GM19240 (cell line): Measurements from ENCODE around the gene DIAPH3.
"Not testable (repeated sequence)": the region's sequence is repeated elsewhere in the genome, so short reads cannot be mapped to it uniquely, and the experiment has no call there.

Experiments used
- DNase-seq: peaks from one replicate; pipeline ENCODE4 v3.0.0; 2011; ENCODE audit warnings: low spot score; ENCODE audit not compliant: insufficient read length

DIAPH3 gene

DNA sequence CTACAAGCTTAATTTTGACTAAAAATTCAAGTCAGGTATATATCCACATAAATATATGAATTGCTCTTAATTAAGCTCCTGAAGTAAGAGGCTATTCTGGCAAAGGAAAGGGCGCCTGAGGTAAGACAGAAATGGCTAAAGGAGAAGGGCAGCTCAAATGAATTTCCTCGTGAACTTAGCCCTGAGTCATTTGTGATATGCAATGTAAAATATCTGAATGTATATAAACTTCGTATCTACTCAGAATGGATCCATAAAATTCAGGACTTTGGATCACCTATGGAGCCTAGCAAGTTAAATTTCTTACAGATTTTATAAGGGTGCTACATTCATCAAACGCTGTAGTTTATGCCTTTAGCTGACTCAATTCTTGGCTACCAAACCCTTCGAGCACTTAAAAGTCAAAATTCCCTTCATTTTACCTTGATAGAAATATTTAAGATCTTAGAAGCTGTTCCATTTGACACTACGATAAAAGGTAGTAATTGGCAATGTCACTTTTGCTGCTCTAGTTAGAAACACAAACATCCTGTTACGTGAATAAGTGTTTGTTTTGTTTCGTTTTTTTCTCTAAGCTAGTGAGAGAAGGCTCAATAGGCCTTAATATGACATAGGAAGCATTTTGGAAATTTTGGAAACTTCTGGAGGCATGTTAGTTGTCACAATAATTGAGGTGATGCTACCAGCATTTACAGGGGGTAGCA is 69.2 kb downstream of the DIAPH3 start:
- DNase-seq = no peak

DNA sequence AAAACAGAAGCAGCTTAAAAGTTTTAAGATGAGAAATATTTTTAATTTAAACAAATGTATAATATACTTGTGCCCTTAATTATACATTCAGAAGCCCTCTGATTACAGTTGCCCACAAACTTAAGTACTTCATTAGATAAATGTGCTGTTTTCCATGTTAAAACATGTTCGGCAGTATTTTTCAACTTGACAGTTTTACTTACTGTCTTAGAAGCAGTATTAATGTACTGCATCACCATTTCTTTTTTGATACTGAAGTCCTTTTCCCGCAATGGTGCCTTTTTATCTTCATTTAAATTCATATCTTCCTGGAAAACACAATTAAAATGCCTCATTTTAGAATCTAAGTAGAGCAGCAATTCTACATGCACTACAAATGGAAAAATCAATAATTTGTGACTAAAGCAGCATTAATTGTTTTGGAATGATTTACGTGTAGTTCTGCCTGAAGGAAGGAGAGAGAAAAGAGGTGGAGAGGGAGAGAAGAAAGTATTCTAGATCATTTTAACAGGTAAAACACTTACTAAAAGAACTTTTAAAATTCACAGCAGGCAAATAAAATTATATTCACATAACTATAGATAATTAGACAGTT is 70.2 kb downstream of the DIAPH3 start:
- DNase-seq = no peak

GRCh38 chr13:60091573-60091972 is 72.2 kb downstream of the DIAPH3 start:
- DNase-seq = no peak

- no peak for DNase-seq
These were observed 73.2 kb downstream of the DIAPH3 start for GRCh38 chr13:60090574-60090973.

- DNase-seq = not testable (repeated sequence)
These were observed 79.9 kb downstream of the DIAPH3 start for GRCh38 chr13:60083780-60084179.

- no peak for DNase-seq
These were observed 82.9 kb downstream of the DIAPH3 start for GRCh38 chr13:60080850-60081249.

DNA sequence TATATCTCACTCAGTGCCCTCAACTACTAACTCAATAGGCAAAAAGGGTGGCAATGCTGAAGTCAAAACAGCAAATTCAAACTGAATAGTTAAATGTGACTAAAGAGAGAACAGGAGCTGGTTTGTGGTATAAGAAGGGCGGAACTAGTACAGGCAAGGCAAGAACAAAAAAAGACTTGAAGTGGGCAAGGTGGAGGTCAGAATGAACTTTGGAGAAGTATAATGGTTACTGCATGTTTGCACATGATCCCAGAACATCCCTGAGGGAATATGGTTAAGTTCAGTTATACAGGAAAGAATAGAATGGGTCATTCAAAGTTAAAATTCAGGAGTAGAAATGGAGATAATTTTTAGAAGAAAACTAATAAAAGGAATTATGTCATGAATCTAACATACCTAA is 85.5 kb downstream of the DIAPH3 start:
- DNase-seq = no peak

DNA sequence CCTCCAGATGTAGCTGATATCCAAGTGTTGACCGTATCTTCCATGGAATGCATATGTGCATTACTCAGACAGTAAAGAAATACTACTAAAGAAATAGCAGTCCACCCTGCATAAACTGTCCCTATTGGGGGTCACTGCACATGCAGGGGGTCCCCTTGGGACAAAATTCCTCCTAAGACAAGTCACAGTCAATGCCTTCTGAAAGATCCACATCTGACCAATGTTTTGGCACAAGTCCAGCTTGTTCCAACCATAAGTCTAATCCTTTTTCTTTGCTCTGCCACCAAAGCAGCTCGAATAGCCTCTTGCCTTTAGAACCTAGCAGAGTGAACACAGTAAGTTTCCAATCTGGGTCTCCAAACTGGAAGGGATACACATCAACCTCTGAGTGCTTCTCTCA is 87.9 kb downstream of the DIAPH3 start:
- DNase-seq = no peak

GRCh38 chr13:60074397-60074796 is 89.3 kb downstream of the DIAPH3 start:
- no peak for DNase-seq

DNA sequence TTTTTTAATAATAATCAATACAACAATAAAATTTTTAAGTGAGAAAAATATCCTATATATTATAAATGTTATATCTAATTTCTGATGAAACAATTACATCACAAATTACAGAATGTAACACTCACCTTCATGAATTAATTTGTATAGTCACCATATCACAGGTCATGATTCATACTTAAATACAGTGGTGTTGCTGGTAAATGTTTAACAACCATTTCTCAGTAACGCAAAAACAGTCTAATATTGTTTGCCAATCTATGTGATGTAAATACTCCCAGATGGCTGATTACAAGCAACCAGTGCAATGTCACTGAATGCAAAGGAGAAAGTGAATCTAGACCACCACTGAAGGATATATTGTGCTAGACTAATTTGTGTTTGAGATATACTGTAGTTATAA is 97.5 kb downstream of the DIAPH3 start:
- no peak for DNase-seq

GRCh38 chr13:60062502-60062901 is 101.2 kb downstream of the DIAPH3 start:
- no peak for DNase-seq

- no peak for DNase-seq
These were observed 102.0 kb downstream of the DIAPH3 start for GRCh38 chr13:60061737-60062136.

GRCh38 chr13:60051754-60052285 is 111.9 kb downstream of the DIAPH3 start:
- no peak for DNase-seq

DNA sequence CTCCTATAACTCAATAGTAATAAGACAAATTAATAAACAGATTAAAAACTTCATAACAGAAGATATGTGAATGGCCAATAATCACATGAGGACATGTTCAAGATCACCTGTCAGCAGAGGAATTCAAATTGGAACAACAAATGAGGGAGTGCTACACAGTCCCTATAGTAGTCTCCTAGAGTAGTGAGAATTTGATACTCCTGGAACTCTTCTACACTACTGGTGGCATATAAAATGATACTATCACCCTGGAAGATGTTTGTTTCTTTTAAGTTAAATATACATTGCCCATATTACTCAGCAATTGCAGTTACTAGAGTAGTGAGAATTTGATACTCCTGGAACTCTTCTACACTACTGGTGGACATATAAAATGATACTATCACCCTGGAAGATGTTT is 115.4 kb downstream of the DIAPH3 start:
- not testable (repeated sequence) for DNase-seq

DNA sequence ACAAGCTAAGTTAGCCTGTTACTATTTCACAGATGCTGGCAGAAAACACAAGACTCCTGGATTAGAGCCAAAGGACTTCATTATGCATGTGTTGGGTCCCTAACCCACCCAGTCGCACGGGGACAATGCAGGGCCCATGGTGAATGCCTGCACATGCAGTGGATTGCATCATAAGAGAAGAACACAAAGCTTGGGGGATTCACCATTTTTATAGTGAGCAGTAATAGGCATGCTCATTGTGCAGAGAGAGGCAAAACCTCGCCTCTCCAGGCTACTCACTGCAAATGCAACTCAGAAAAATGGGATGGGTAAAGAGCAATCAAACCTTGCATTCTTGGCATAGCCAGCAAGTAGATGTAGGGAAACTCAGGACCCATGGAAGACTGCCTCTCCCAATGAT is 115.8 kb downstream of the DIAPH3 start:
- DNase-seq = no peak

DNA sequence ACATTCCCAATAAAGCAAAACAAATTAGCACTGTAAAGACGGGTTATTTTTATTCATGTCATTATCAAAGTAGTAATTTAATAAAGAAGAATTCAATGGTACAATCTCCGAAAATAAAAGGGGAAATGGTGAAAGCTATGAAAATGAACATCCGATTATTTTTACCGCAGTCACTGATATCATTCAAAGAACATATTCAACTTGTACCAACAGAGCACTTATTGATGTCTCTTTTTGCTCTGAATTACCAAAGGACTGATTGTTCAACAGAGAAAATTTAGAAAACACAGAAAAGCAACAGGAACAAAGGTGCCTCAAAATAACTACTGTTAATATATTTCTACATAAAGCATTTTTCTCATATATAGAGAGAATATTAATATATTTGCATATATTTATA is 119.4 kb downstream of the DIAPH3 start:
- DNase-seq = no peak

DNA sequence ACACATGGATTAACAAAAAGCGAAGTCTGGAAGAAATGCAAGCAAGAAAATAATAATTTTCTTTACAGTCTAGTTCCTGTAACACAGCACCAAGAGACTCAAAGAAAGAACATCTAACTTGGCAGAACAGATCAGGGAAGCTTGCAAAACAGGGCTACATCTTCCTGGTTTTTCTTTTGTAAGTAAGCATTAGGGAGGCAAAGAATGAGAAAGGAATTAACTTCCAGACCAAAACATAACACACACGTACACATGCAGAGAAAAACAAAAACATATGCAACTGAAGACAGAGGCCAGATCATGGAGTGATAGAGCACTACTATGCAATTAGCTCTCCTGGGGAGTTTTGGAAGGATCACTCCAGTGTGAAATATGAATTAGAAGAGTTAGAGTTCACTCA is 120.5 kb downstream of the DIAPH3 start:
- no peak for DNase-seq

- DNase-seq = not testable (repeated sequence)
These were observed 123.1 kb downstream of the DIAPH3 start for GRCh38 chr13:60040668-60041067.

GRCh38 chr13:60035874-60036273 is 127.9 kb downstream of the DIAPH3 start:
- DNase-seq = no peak

DNA sequence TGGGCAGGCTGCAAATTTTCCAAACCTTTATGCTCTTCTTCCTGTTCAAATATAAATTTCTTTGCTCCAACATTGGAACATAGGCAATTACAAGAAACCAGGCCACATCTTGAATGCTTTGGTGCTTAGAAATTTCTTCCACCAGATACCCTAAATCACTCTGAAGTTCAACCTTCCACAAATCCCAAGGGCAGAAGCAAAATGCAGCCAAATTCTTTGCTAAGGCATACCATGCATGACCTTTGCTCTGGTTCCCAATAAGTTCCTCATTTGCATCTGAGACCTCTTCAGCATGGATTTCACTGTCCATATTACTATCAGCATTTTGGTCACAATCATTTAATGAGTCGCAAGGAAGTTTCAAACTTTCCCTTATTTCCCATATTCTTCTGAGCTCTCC is 130.9 kb downstream of the DIAPH3 start:
- no peak for DNase-seq

DNA sequence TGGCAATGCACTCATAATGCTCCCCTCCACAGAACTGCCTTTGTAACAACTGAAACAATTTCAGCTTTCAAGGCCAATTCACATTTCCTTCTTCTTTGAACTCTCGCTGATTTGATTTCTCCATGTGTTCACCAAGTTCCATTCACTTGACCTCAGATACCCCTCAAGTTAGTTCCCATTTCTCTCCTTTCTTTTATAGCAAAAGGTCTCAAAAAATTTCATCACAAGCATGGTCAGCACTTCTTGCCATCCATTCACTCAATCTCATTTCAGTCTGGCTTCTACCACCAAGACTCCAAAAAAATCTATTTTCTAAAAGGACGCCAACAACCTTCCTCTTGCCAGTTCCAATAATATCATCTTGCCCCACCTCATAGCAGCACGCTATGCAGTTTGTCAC is 135.7 kb downstream of the DIAPH3 start:
- no peak for DNase-seq

DNA sequence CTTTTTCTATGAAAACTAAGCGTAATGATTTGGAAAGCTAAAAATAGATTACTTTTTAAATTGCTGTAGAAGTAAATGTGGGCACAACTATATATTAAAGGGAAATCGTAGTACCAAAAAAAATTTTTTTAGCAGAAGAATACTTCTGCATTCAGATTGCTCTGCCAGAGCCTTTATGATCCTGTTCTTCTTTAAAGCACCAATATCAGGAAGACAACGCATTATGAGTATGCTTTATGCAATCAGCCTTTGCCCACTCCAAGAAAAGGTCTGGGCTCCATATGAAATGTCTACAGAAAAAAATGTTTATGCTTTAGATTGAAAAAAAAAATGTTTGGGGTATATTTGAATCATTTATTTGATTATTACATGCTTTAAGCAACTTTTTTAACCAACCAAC is 137.4 kb downstream of the DIAPH3 start:
- DNase-seq = no peak

- DNase-seq = no peak
These were observed 143.4 kb downstream of the DIAPH3 start for GRCh38 chr13:60020288-60020687.
